HepG2 (cell line): ENCODE measurements around the gene MRPS34. TPM values are rescaled to one million over a fixed set of nuclear protein-coding genes. Genes with fewer than 3 reads are reported as not detected.

ENCODE experiments used
- ATAC-seq: fragments of 200-7000 bp; cut with Tn5 transposase; 3 replicates; pipeline ENCODE4 v1.9.1; 2020; ENCODE audit warnings: mild to moderate bottlenecking, moderate library complexity
- BruUV-seq: library from RNA; stranded (reverse); fragments of 400-500 nt; replicated peaks from 2 replicates; lab custom pipeline; 2021; lab: Mats Ljungman, UMichigan
- CTCF ChIA-PET: fragments of 300-600 bp; formaldehyde crosslinking; extraction: SDS; loops from one replicate; lab custom pipeline; 2021; ENCODE audit warnings: low total read pairs, inconsistent platforms, low intra/inter-chr PET ratio; lab: Yijun Ruan, JAX
- POLR2A ChIA-PET: fragments of 350-600 bp; sonication (Branson Sonifier 250); formaldehyde crosslinking; loops from one replicate; lab custom pipeline; 2020; ENCODE audit warnings: antibody characterized with exemption, inconsistent platforms; lab: Yijun Ruan, JAX
- DNase-seq: peaks from one replicate; pipeline ENCODE4 v3.0.0-alpha.2; 2015; ENCODE audit warnings: low spot score
- FAIRE-seq: peaks from 3 replicates; lab custom pipeline; 2011; peaks lifted over from hg19 to GRCh38; lab: Jason Lieb, UNC
- H2AFZ ChIP-seq: one replicate; pipeline ENCODE4 v1.6.1; 2011; ENCODE audit warnings: low read length, inconsistent platforms
- H3K27ac ChIP-seq: fragments of 300-600 bp; 3 replicates; pipeline ENCODE4 v1.8.0; 2011; ENCODE audit warnings: mixed run types, mild to moderate bottlenecking, mixed read lengths, low read length, inconsistent platforms; ENCODE audit not compliant: insufficient read depth; ENCODE audit errors: extremely low read length
- H3K27me3 ChIP-seq, 2 experiments: fragments of 200-600 bp in 1 of 2; 2 replicates in 1 of 2; 3 replicates in 1 of 2; pipeline versions ENCODE4 v1.6.0 to v1.8.0; 2011; ENCODE audit warnings: low read length in 2 of 2, mild to moderate bottlenecking in 2 of 2, moderate library complexity in 2 of 2, inconsistent platforms in 1 of 2; ENCODE audit not compliant: insufficient read depth in 2 of 2, control insufficient read depth in 1 of 2
- H3K36me3 ChIP-seq, 2 experiments: fragments of 200-600 bp in 1 of 2; replicated peaks in 1 of 2; 2 replicates in 1 of 2; 3 replicates in 1 of 2; pipeline versions ENCODE4 v1.5.1 to v1.8.0; 2011; ENCODE audit warnings: low read length in 2 of 2, inconsistent platforms in 1 of 2; ENCODE audit not compliant: insufficient read depth in 2 of 2, control insufficient read depth in 1 of 2
- H3K4me1 ChIP-seq: 2 replicates; pipeline ENCODE4 v1.5.1; 2012; ENCODE audit warnings: low read length, inconsistent platforms; ENCODE audit not compliant: insufficient read depth
- H3K4me2 ChIP-seq: 2 replicates; pipeline ENCODE4 v1.6.0; 2011; ENCODE audit warnings: low read depth, low read length, inconsistent platforms
- H3K4me3 ChIP-seq, 3 experiments: fragments of 200-600 bp in 1 of 3; sonication (generic), shearing (Covaris generic) in 1 of 3; replicated peaks in 1 of 3; 2 replicates each; pipeline ENCODE4 v1.5.1; 2011 to 2016; ENCODE audit warnings: low read length in 3 of 3, inconsistent platforms in 2 of 3, low read depth in 2 of 3, mild to moderate bottlenecking in 2 of 3, control low read depth in 1 of 3, mixed read lengths in 1 of 3; ENCODE audit not compliant: insufficient read depth in 1 of 3
- H3K79me2 ChIP-seq: one replicate; pipeline ENCODE4 v1.6.1; 2011; ENCODE audit warnings: low read length, inconsistent platforms; ENCODE audit not compliant: insufficient read depth
- H3K9ac ChIP-seq: 2 replicates; pipeline ENCODE4 v1.6.0; 2011; ENCODE audit warnings: mild to moderate bottlenecking, low read depth, low read length, inconsistent platforms; ENCODE audit not compliant: insufficient read depth
- H3K9me3 ChIP-seq: 2 replicates; pipeline ENCODE4 v1.5.1; 2012; ENCODE audit warnings: mild to moderate bottlenecking, low read length
- H4K20me1 ChIP-seq: 2 replicates; pipeline ENCODE4 v1.6.0; 2011; ENCODE audit warnings: inconsistent platforms, mild to moderate bottlenecking, low read length, moderate library complexity; ENCODE audit not compliant: insufficient read depth
- FOXO1 ChIP-seq: sonication (generic); formaldehyde crosslinking; IDR thresholded peaks from 2 replicates; pipeline ENCODE4 v1.4.0; 2020; ENCODE audit warnings: missing genetic modification reagents
- MEIS2 ChIP-seq: sonication (generic); formaldehyde crosslinking; IDR thresholded peaks from 2 replicates; pipeline ENCODE4 v1.9.0; 2021; ENCODE audit warnings: mild to moderate bottlenecking, missing genetic modification reagents
- MZF1 ChIP-seq: sonication (generic); formaldehyde crosslinking; IDR thresholded peaks from 2 replicates; pipeline ENCODE4 v1.8.1; 2023; ENCODE audit warnings: mild to moderate bottlenecking, missing genetic modification reagents, borderline replicate concordance
- SP2 ChIP-seq: sonication (generic); formaldehyde crosslinking; IDR thresholded peaks from 2 replicates; pipeline ENCODE4 v1.5.1; 2020; ENCODE audit warnings: mild to moderate bottlenecking, missing genetic modification reagents
- U2AF2 ChIP-seq: fragments of 200-400 bp; formaldehyde crosslinking; IDR thresholded peaks from 2 replicates; pipeline ENCODE4 v1.6.1; 2017; ENCODE audit warnings: low read depth, mild to moderate bottlenecking, low read length
- ZKSCAN1 ChIP-seq: fragments of 150-350 bp; IDR thresholded peaks from 2 replicates; pipeline ENCODE4 v1.6.1; 2014; ENCODE audit warnings: low read length
- ZNF30 ChIP-seq: sonication (generic); formaldehyde crosslinking; IDR thresholded peaks from 2 replicates; pipeline ENCODE4 v1.5.0; 2020; ENCODE audit warnings: mild to moderate bottlenecking, missing genetic modification reagents
- ZNF350 ChIP-seq: sonication (generic); formaldehyde crosslinking; IDR thresholded peaks from 2 replicates; pipeline ENCODE4 v1.4.0; 2020; ENCODE audit warnings: mild to moderate bottlenecking, low read depth, missing genetic modification reagents, borderline replicate concordance
- WGBS: methylation state at CpG from one replicate; pipeline ENCODE4 v1.1.6; 2017; ENCODE audit warnings: low lambda C conversion rate; 5-methylcytosine and 5-hydroxymethylcytosine counted together
- in situ Hi-C: cut with HindIII; loops from 2 replicates; pipeline ENCODE4 v1.10.0; 2017; ENCODE audit warnings: low pct_unique_long_range_greater_than_20kb; ENCODE audit not compliant: extremely low pct_ligation_motif_present
- intact Hi-C: fragments of 100-400 bp; cut with micrococcal nuclease; formaldehyde crosslinking; loops from one replicate; pipeline ENCODE4 v1.10.0; 2022; ENCODE audit not compliant: unreplicated experiment
- polyA plus RNA-seq, 8 experiments: library from polyadenylated mRNA; depleted of rRNA in 3 of 8; stranded (reverse) in 7 of 8; unstranded in 1 of 8; fragments of >200 nt; fragmentation: Illumina TruSeq in 4 of 8; extraction: Trizol in 4 of 8; gene quantifications; 2 replicates each; pipeline versions ENCODE4 v1.2.1 to v1.2.3, GENCODE V29; 2011 to 2016; ENCODE audit warnings: low read depth in 4 of 8, missing spikeins in 1 of 8, mixed read lengths in 1 of 8; ENCODE audit not compliant: insufficient read depth in 1 of 8
- total RNA-seq, 5 experiments: library from RNA; depleted of rRNA; stranded (reverse); fragments of >200 nt; fragmentation: Illumina TruSeq; extraction: Trizol; gene quantifications; 2 replicates each; pipeline ENCODE4 v1.2.3, GENCODE V29; 2016; ENCODE audit warnings: low read depth in 1 of 5
- TF ChIP-seq, protein P1 (sequence below): IDR thresholded peaks from 2 replicates; pipeline ENCODE4 v1.6.1; 2016; ENCODE audit warnings: low read depth
- TF ChIP-seq, protein P2 (sequence below): sonication (generic); formaldehyde crosslinking; IDR thresholded peaks from 2 replicates; pipeline ENCODE4; 2020; ENCODE audit warnings: missing genetic modification reagents, mild to moderate bottlenecking, borderline replicate concordance

MRPS34 gene
- total and polyA plus RNA-seq, 2 of the 13 experiments (the other 11 are each of a cell fraction or from before 2014, with no cell fraction given): 63.5 to 131 TPM

DNA sequence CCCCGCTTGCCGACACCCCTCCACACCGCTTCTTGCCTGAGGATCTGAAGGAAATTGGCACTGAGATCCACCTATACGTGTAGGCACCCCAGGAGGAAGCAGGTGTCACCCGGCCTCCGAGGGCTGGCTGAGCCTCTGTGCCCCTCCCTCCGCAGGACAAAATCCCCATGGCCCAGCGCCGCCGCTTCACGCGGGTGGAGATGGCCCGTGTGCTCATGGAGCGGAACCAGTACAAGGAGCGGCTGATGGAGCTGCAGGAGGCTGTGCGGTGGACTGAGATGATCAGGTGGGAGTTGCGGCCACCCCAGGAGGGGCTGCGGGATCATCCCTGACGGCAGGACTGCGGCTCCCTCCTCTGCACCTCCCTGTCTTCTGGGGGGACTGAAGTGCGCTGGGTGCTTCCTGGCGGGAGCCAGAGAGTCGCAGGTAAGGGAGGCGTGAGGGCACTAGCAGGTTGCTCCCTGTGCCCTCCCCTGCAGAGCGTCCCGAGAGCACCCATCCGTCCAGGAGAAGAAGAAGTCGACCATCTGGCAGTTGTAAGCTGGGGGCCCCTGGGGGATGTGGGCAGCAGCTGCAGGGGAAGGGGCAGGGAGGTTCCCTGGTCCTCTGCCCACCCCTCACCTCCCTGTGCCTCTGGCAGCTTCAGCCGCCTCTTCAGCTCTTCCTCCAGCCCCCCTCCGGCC is 10.6 kb downstream of the MRPS34 start:
- DNase-seq (no peak), FAIRE-seq (no peak), ATAC-seq (no peak)
- no peak overlapping the region for H3K4me2 ChIP-seq
- peaks cover 9% of the 10 kb centered on the region for H3K4me1 ChIP-seq
- no peak overlapping the region for H2AFZ ChIP-seq
- H3K27me3 ChIP-seq: no peaks in the 10 kb centered on the region
- in situ Hi-C loops: no loop called here
- TF ChIP-seq ZKSCAN1 (no peak), ZNF30 (no peak), MEIS2 (CRISPR knock-in tag) (no peak), ZNF350 (CRISPR knock-in tag) (no peak), MZF1 (CRISPR knock-in tag) (no peak), FOXO1 (CRISPR knock-in tag) (no peak), SP2 (no peak), U2AF2 (no peak)
- TF ChIP-seq, protein P1, sequence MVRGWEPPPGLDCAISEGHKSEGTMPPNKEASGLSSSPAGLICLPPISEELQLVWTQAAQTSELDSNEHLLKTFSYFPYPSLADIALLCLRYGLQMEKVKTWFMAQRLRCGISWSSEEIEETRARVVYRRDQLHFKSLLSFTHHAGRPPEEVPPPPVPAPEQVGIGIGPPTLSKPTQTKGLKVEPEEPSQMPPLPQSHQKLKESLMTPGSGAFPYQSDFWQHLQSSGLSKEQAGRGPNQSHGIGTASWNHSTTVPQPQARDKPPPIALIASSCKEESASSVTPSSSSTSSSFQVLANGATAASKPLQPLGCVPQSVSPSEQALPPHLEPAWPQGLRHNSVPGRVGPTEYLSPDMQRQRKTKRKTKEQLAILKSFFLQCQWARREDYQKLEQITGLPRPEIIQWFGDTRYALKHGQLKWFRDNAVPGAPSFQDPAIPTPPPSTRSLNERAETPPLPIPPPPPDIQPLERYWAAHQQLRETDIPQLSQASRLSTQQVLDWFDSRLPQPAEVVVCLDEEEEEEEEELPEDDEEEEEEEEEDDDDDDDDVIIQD (CRISPR knock-in tag): no peak
- TF ChIP-seq, protein P2, sequence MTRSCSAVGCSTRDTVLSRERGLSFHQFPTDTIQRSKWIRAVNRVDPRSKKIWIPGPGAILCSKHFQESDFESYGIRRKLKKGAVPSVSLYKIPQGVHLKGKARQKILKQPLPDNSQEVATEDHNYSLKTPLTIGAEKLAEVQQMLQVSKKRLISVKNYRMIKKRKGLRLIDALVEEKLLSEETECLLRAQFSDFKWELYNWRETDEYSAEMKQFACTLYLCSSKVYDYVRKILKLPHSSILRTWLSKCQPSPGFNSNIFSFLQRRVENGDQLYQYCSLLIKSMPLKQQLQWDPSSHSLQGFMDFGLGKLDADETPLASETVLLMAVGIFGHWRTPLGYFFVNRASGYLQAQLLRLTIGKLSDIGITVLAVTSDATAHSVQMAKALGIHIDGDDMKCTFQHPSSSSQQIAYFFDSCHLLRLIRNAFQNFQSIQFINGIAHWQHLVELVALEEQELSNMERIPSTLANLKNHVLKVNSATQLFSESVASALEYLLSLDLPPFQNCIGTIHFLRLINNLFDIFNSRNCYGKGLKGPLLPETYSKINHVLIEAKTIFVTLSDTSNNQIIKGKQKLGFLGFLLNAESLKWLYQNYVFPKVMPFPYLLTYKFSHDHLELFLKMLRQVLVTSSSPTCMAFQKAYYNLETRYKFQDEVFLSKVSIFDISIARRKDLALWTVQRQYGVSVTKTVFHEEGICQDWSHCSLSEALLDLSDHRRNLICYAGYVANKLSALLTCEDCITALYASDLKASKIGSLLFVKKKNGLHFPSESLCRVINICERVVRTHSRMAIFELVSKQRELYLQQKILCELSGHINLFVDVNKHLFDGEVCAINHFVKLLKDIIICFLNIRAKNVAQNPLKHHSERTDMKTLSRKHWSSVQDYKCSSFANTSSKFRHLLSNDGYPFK (CRISPR knock-in tag): no peak
- TF ChIP-seq, all 625 proteins: peak for 0
- Histone ChIP-seq H4K20me1 (no peaks in the 10 kb centered on the region), H3K9me3 (no peaks in the 10 kb centered on the region), H3K9ac (no peak overlapping the region), H3K36me3 (peaks cover 22 to 35% of the 10 kb centered on the region in 2 experiments; a peak in 4 of 5 replicates), H3K27ac (no peak overlapping the region), H3K4me3 (no peak overlapping the region), H3K79me2 (no peaks in the 10 kb centered on the region)
- intact Hi-C loops: no loop called here
- ChIA-PET CTCF (no interaction called here), POLR2A (no interaction called here)
- WGBS: 97% methylated on average over 20 of the region's 30 CpGs
- BruUV-seq: no TSS peak
